Mammary epithelial cell (primary cell): ENCODE data around the gene TTLL7.

Experiments
- CTCF ChIP-seq, 2 donors: IDR thresholded peaks in 1 of 2; conservative IDR thresholded peaks in 1 of 2; 2 replicates each; pipeline ENCODE4 v1.5.1; 2011 to 2012; ENCODE audit warnings: inconsistent platforms in 2 of 2, low read length in 2 of 2, mild to moderate bottlenecking in 2 of 2, control low read depth in 1 of 2, low read depth in 1 of 2; ENCODE audit not compliant: insufficient read depth in 1 of 2; ENCODE audit errors: extremely low read depth in 1 of 2
- EZH2 ChIP-seq: IDR thresholded peaks from 2 replicates; pipeline ENCODE4 v1.6.1; 2012; ENCODE audit warnings: low read length, inconsistent platforms, borderline replicate concordance

DNA sequence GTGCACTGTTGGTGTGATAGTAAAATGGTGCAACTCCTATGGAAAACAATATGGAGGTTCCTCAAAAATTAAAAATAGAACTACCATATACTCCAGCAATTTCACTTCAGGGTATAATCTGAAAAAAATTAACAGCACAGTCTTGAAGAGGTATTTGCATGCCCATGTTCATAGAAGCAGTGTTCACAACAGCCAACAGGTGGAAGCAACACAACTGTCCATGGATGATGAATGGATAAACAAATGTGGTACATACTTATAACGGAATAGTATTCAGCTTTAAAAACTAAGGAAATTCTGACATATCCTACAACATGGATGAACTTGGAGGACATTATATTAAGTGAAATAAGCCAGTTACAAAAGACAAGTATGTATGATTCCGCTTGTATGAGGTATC, 8.2 kb downstream of the TTLL7 start:
- TF ChIP-seq CTCF (conservative IDR thresholded peaks at IDR 0.05 in 1 of 2, IDR thresholded peaks at IDR 0.05 in 1 of 2; ENCODE audit: extremely low read depth in 1 of 2, insufficient read depth in 1 of 2, low read depth in 1 of 2, low read length in 2 of 2) (peak in 1 of 2 donors; percentile 37), EZH2 (no peak)
